ENCODE results near the gene PLEKHG5.

The PLEKHG5 gene

GRCh38 chr1:6508816-6509189 is 17.3 kb upstream of the PLEKHG5 start:
- Histone ChIP-seq H3K27me3 (ENCODE audit: control insufficient read depth in 3 of 3, insufficient read depth in 3 of 3, low read depth in 1 of 3, low read length in 3 of 3) (peaks cover 0 to 10% (median 0%) of the 10 kb centered on the region in 3 experiments), H3K4me2 (ENCODE audit: insufficient read depth, low read length, poor library complexity, severe bottlenecking) (no peak overlapping the region), H2AK5ac (ENCODE audit: low read depth, low read length) (no peak overlapping the region), H2AFZ (ENCODE audit: low read length) (no peak overlapping the region), H3K4ac (ENCODE audit: low read length) (no peak overlapping the region), H3K4me1 (ENCODE audit: control insufficient read depth in 2 of 2, insufficient read depth in 1 of 2, low read depth in 1 of 2, low read length in 2 of 2) (peaks cover 0 to 35% of the 10 kb centered on the region in 2 donors), H4K8ac (ENCODE audit: low read depth, low read length) (no peak overlapping the region), H3K36me3 (replicated peaks in 1 of 2; ENCODE audit: control insufficient read depth in 2 of 2, insufficient read depth in 2 of 2, low read length in 2 of 2) (no peaks in the 10 kb centered on the region), H2BK15ac (ENCODE audit: low read length) (peak overlapping the region; percentile 54), H2BK120ac (ENCODE audit: low read depth, low read length) (no peak overlapping the region), H3K9ac (ENCODE audit: low read depth, low read length, poor library complexity) (peak overlapping the region; percentile 9), H3K4me3 (ENCODE audit: low read length in 2 of 2) (no peak overlapping the region), H3K14ac (ENCODE audit: low read length) (peak overlapping the region; percentile 39), H2BK5ac (ENCODE audit: low read length) (no peak overlapping the region), H3K79me1 (ENCODE audit: low read depth, low read length) (peaks cover 2% of the 10 kb centered on the region), H2BK12ac (ENCODE audit: low read length) (no peak overlapping the region), H3K9me3 (replicated peaks in 1 of 2; ENCODE audit: control insufficient read depth in 2 of 2, insufficient read depth in 1 of 2, low read depth in 1 of 2, low read length in 2 of 2) (no peaks in the 10 kb centered on the region), H4K91ac (ENCODE audit: low read depth, low read length, poor library complexity) (peak overlapping the region; percentile 64), H3K23ac (ENCODE audit: low read depth, low read length, poor library complexity) (peak overlapping the region; percentile 6), H3K27ac (replicated peaks; ENCODE audit: low read length) (no peak overlapping the region), H3K18ac (ENCODE audit: low read length) (peak overlapping the region; percentile 80)
- WGBS, 2 donors (ENCODE audit: extremely low coverage in 2 of 2, insufficient read length in 2 of 2, insufficient replicate concordance in 1 of 2), result no CpG with 5 or more reads among the region's 11 CpGs
- no peak for DNase-seq (ENCODE audit: low spot score)

- Histone ChIP-seq H3K23ac (ENCODE audit: low read depth, low read length, poor library complexity) (peak overlapping the region; percentile 6), H2BK5ac (ENCODE audit: low read length) (no peak overlapping the region), H4K91ac (ENCODE audit: low read depth, low read length, poor library complexity) (peak overlapping the region; percentile 64), H4K8ac (ENCODE audit: low read depth, low read length) (no peak overlapping the region), H3K4me1 (ENCODE audit: control insufficient read depth in 2 of 2, insufficient read depth in 1 of 2, low read depth in 1 of 2, low read length in 2 of 2) (peaks cover 0 to 34% of the 10 kb centered on the region in 2 donors), H3K4me3 (ENCODE audit: low read length in 2 of 2) (no peak overlapping the region), H3K4ac (ENCODE audit: low read length) (no peak overlapping the region), H2BK120ac (ENCODE audit: low read depth, low read length) (no peak overlapping the region), H3K9me3 (replicated peaks in 1 of 2; ENCODE audit: control insufficient read depth in 2 of 2, insufficient read depth in 1 of 2, low read depth in 1 of 2, low read length in 2 of 2) (no peaks in the 10 kb centered on the region), H3K14ac (ENCODE audit: low read length) (peak overlapping the region; percentile 56), H3K18ac (ENCODE audit: low read length) (peak overlapping the region; percentile 57), H3K4me2 (ENCODE audit: insufficient read depth, low read length, poor library complexity, severe bottlenecking) (no peak overlapping the region), H2BK15ac (ENCODE audit: low read length) (peak overlapping the region; percentile 54), H2AFZ (ENCODE audit: low read length) (no peak overlapping the region), H3K27me3 (ENCODE audit: control insufficient read depth in 3 of 3, insufficient read depth in 3 of 3, low read depth in 1 of 3, low read length in 3 of 3) (peaks cover 0 to 10% (median 0%) of the 10 kb centered on the region in 3 experiments), H3K36me3 (replicated peaks in 1 of 2; ENCODE audit: control insufficient read depth in 2 of 2, insufficient read depth in 2 of 2, low read length in 2 of 2) (no peaks in the 10 kb centered on the region), H3K27ac (replicated peaks; ENCODE audit: low read length) (no peak overlapping the region), H2AK5ac (ENCODE audit: low read depth, low read length) (peak overlapping the region; percentile 37), H3K9ac (ENCODE audit: low read depth, low read length, poor library complexity) (no peak overlapping the region), H2BK12ac (ENCODE audit: low read length) (no peak overlapping the region), H3K79me1 (ENCODE audit: low read depth, low read length) (peaks cover 2% of the 10 kb centered on the region)
- no peak for DNase-seq (ENCODE audit: low spot score)
- WGBS, 2 donors (ENCODE audit: extremely low coverage in 2 of 2, insufficient read length in 2 of 2, insufficient replicate concordance in 1 of 2), result no CpG with 5 or more reads among the region's 18 CpGs
Observed at GRCh38 chr1:6508154-6508815, 16.8 kb upstream of the PLEKHG5 start.

- no CpG with 5 or more reads among the region's 12 CpGs for WGBS, 2 donors (ENCODE audit: extremely low coverage in 2 of 2, insufficient read length in 2 of 2, insufficient replicate concordance in 1 of 2)
- Histone ChIP-seq H4K8ac (ENCODE audit: low read depth, low read length) (no peak overlapping the region), H3K4ac (ENCODE audit: low read length) (no peak overlapping the region), H3K4me1 (ENCODE audit: control insufficient read depth in 2 of 2, insufficient read depth in 1 of 2, low read depth in 1 of 2, low read length in 2 of 2) (peaks cover 0 to 32% of the 10 kb centered on the region in 2 donors), H3K27me3 (ENCODE audit: control insufficient read depth in 3 of 3, insufficient read depth in 3 of 3, low read depth in 1 of 3, low read length in 3 of 3) (peaks cover 0 to 10% (median 0%) of the 10 kb centered on the region in 3 experiments), H2AFZ (ENCODE audit: low read length) (no peak overlapping the region), H3K14ac (ENCODE audit: low read length) (no peak overlapping the region), H4K91ac (ENCODE audit: low read depth, low read length, poor library complexity) (no peak overlapping the region), H3K18ac (ENCODE audit: low read length) (no peak overlapping the region), H2BK15ac (ENCODE audit: low read length) (no peak overlapping the region), H3K36me3 (replicated peaks in 1 of 2; ENCODE audit: control insufficient read depth in 2 of 2, insufficient read depth in 2 of 2, low read length in 2 of 2) (no peaks in the 10 kb centered on the region), H2AK5ac (ENCODE audit: low read depth, low read length) (no peak overlapping the region), H3K4me3 (ENCODE audit: low read length in 2 of 2) (no peak overlapping the region), H2BK12ac (ENCODE audit: low read length) (no peak overlapping the region), H3K9me3 (replicated peaks in 1 of 2; ENCODE audit: control insufficient read depth in 2 of 2, insufficient read depth in 1 of 2, low read depth in 1 of 2, low read length in 2 of 2) (no peaks in the 10 kb centered on the region), H3K27ac (replicated peaks; ENCODE audit: low read length) (no peak overlapping the region), H3K79me1 (ENCODE audit: low read depth, low read length) (peaks cover 2% of the 10 kb centered on the region), H3K4me2 (ENCODE audit: insufficient read depth, low read length, poor library complexity, severe bottlenecking) (no peak overlapping the region), H3K9ac (ENCODE audit: low read depth, low read length, poor library complexity) (no peak overlapping the region), H3K23ac (ENCODE audit: low read depth, low read length, poor library complexity) (peak overlapping the region; percentile 6), H2BK5ac (ENCODE audit: low read length) (no peak overlapping the region), H2BK120ac (ENCODE audit: low read depth, low read length) (no peak overlapping the region)
- DNase-seq (ENCODE audit: low spot score), result no peak
Observed at GRCh38 chr1:6507461-6507911, 16.0 kb upstream of the PLEKHG5 start.

GRCh38 chr1:6507037-6507428 is 15.6 kb upstream of the PLEKHG5 start:
- no CpG with 5 or more reads among the region's 7 CpGs for WGBS, 2 donors (ENCODE audit: extremely low coverage in 2 of 2, insufficient read length in 2 of 2, insufficient replicate concordance in 1 of 2)

More at GRCh38 chr1:6507037-6507428, 15.6 kb upstream of the PLEKHG5 start:
- Histone ChIP-seq H3K79me1 (ENCODE audit: low read depth, low read length) (peaks cover under 1% of the 10 kb centered on the region), H3K4ac (ENCODE audit: low read length) (no peak overlapping the region), H2AFZ (ENCODE audit: low read length) (peak overlapping the region; percentile 84), H4K8ac (ENCODE audit: low read depth, low read length) (no peak overlapping the region), H3K9ac (ENCODE audit: low read depth, low read length, poor library complexity) (no peak overlapping the region), H4K91ac (ENCODE audit: low read depth, low read length, poor library complexity) (no peak overlapping the region), H3K27ac (replicated peaks; ENCODE audit: low read length) (no peak overlapping the region), H3K36me3 (replicated peaks in 1 of 2; ENCODE audit: control insufficient read depth in 2 of 2, insufficient read depth in 2 of 2, low read length in 2 of 2) (no peaks in the 10 kb centered on the region), H3K4me2 (ENCODE audit: insufficient read depth, low read length, poor library complexity, severe bottlenecking) (no peak overlapping the region), H3K18ac (ENCODE audit: low read length) (no peak overlapping the region), H3K9me3 (replicated peaks in 1 of 2; ENCODE audit: control insufficient read depth in 2 of 2, insufficient read depth in 1 of 2, low read depth in 1 of 2, low read length in 2 of 2) (no peaks in the 10 kb centered on the region), H3K14ac (ENCODE audit: low read length) (no peak overlapping the region), H3K4me3 (ENCODE audit: low read length in 2 of 2) (no peak overlapping the region), H3K27me3 (ENCODE audit: control insufficient read depth in 3 of 3, insufficient read depth in 3 of 3, low read depth in 1 of 3, low read length in 3 of 3) (peaks cover 0 to 10% (median 0%) of the 10 kb centered on the region in 3 experiments), H3K23ac (ENCODE audit: low read depth, low read length, poor library complexity) (no peak overlapping the region), H3K4me1 (ENCODE audit: control insufficient read depth in 2 of 2, insufficient read depth in 1 of 2, low read depth in 1 of 2, low read length in 2 of 2) (peaks cover 0 to 31% of the 10 kb centered on the region in 2 donors), H2BK15ac (ENCODE audit: low read length) (no peak overlapping the region), H2BK5ac (ENCODE audit: low read length) (no peak overlapping the region), H2AK5ac (ENCODE audit: low read depth, low read length) (no peak overlapping the region), H2BK120ac (ENCODE audit: low read depth, low read length) (no peak overlapping the region), H2BK12ac (ENCODE audit: low read length) (no peak overlapping the region)
- no peak for DNase-seq (ENCODE audit: low spot score)

All from neuronal stem cell (in vitro differentiated cells).